Stimulated activated CD4-positive, alpha-beta T cell treated with anti-CD3 and anti-CD28 coated beads, Interleukin-15, amount 100 ng/mL, for 24 hours (primary cell): Measurements from ENCODE around the gene STAT4.
A peak's percentile ranks its signal among the peaks of the same experiment; 100 is the strongest.

Experiments
- DNase-seq: peaks from one replicate; pipeline ENCODE4 v3.0.0-alpha.2; 2020

The STAT4 gene

DNA sequence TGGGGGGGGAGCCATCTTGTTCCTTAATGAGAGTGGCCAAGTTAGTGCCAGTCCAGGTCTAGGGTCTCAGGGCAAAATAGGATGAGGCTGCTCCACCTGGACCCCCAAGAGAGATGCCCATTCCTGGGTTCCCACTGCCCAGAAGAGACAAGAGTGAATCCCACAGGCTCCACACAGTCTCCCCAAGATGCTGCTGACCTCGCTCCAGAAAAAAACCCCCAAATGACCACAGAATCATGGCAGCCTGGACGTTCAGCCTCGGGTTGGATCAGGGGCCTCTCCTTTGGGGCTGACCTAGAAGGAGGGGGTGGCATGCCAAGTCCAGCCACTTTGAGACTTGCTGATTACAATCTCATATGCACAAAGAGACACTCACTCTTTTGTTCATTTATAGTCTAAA is 161.9 kb downstream of the STAT4 start:
- no peak for DNase-seq

DNA sequence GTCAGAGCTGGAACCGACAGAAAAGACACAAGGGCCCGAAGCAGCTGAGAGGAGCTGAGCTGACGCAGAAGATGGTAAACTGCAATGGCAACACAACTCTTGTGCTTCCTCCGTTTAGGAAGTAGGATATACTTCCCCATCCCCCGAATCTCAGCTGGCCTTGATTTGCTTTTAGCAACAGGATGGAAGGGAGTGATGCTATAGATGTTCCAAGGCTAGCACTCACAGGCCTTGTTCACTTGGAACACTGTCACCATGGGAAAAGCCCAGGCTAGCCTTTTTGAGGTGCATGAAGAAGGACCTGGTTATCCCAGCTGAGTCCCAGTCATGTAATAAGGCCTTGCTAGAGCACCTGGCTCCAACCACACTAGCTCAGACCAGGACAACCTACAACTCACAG is 162.9 kb downstream of the STAT4 start:
- DNase-seq, result no peak

DNA sequence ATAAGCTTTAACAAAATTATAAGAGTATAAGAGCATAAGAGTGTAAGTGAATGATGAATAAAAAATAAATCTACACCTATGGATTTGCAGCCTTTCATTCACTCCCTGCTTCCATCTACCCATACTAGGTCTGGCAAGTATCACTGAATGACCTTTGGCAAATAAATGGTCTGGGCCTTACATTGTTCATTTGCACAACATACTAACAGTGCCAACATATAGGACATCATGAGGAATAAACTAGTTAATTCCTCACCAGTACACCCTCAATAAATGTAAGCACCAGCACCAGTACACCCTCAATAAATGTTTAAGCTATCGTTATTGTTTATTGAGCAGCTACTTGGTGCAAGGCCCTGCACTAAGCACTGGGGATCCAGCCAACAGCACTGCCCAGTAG is 163.7 kb downstream of the STAT4 start:
- no peak for DNase-seq

DNA sequence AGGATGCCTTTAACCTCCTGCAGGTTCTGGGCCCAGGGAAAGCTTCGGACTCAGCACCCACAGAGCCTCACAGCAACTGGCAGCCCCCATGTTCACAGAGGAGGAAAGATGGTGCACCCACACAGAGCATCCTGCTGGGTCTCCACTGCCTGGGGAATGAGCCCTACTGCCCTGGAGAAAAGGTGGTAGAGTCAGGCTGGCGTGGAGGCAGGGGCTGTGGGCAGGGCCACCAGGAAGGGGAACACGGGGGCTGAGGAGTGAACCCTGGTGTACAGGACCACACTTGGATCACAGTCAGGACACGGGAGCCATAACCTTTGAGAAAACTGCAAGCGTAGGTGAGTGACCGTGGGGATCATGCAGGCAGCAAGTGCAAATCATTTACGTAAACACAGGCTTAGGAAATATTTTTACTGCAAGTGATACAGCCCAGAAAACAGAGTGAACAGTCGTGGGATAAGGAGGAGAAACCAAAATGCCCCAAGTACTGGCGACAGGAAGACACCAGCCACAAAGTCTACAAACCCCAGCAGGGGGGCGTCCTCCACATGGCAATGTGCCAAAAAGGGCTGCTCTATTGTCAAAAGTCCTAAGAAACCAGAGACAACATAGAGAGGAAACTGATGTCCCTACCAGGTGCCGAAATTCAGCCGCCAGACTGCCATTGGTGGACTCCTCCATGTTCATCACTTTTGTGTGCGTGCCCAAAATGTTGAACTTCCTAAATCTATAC is 164.4 kb downstream of the STAT4 start:
- no peak for DNase-seq

DNA sequence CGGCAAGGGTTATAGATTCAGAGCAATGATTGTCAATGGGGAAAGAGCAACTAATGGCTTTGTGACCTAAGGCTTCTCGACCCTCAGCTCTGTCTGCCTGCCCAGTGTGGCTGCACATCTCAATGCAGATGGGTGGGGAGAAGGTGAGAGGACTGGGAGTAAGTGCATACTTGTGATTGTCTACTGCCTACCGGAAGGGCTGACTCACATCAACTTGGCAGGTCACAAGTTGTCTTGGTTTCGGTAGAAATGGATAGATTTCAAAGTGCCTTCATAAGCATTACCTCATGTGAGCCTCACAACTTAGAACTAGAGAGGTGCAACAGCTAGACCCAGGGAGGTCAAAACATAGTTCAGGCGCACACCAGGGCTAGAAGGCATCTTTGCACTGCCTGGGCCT is 166.2 kb downstream of the STAT4 start:
- peak; percentile 37 for DNase-seq

DNA sequence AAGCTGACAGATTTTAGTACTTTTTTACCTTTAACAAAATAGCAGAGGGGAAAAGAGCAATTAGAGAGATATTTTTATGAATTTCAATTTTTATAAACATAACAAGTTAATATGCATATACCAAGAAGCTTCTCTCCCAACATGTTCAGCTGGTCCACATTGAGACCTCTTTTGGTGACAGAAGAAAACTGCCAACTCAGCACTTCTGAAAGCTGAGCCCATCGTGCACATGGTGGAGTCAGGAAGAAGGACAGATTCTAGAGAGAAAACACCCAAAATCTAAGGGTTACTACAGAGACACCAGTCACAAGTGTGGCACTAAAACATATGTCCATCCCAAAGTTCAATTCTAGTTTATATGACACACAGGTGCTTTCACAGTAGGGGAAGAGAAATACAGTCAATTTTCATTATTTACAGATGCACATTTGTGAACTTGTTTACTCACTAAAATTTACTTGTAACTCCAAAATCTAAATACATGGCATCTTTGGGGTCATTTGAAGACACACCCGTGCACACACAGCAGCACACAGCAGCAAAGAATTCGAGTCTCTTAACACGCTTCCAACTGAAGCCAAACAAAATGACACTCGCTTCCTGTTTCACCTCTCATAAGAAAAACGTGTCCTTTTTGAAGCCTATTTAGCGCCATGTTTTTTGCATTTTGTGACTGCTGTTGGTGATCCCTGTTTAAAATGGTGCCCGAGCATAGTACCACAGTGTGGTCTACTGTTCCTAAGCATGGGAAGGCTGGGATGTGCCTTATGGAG is 168.3 kb downstream of the STAT4 start:
- no peak for DNase-seq

DNA sequence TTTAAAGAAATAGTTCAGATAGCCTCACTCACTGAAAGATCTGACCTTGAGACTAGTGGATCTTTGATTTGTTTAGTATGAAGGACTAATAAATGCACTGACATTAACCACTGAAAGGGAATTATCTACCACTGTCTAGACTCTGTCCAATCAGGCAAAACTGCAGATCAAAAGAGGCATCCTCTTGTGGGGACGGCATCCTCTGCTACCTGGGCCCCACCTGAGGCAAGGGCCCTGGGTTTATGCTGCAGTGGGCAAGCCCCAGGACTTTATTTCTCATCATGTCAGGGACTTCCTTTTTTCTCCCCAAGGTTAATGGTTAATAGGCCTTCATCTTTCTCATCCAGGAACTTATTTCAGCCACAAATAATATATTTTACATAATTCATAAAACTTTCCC is 169.1 kb downstream of the STAT4 start:
- DNase-seq, result no peak

DNA sequence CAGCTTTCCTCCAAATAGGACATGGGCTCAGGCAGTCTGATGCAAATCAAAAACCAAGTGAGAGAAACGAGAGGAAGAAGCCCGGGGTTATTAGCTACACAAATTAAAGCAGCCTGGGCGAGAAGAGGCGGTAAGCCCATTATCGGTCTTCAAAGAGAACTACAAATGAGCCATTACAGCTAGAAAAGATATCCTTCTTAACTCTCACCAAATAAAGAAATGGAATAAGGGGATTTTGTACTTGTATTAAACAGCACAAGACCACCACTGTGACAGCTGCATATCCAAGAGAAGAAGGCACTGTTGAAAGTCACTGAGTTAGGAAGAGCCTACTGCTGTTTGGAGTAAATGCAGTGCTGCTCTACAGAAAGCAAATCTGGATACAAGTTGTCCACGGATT is 169.5 kb downstream of the STAT4 start:
- DNase-seq, result no peak

DNA sequence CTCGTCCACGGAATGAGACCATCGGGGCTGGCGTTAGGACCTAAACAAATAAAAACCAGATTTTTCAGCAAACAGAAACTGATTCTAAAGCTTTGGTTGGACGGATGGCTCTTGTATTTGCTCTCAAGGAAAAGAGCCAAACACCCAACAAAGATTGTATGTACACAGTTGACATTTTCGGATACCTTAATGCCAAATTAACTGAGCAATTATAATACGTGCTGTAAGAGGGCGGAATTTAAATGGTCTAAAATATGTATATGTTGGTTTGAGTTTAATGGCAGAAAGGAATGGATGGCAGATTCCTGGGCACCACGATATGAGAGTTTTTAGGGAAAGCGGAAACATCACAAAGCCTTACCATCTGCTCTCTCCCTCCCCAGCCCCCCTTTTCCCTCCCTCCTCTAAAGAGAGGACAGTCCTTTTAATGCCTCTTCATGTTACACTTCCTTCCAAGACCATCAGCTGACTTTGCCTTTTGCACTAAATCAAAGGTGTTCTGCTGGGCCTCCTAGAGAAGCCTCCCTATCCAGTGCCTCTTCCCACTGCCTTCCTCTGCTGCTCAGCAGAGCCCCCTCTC is 170.1 kb downstream of the STAT4 start:
- no peak for DNase-seq

DNA sequence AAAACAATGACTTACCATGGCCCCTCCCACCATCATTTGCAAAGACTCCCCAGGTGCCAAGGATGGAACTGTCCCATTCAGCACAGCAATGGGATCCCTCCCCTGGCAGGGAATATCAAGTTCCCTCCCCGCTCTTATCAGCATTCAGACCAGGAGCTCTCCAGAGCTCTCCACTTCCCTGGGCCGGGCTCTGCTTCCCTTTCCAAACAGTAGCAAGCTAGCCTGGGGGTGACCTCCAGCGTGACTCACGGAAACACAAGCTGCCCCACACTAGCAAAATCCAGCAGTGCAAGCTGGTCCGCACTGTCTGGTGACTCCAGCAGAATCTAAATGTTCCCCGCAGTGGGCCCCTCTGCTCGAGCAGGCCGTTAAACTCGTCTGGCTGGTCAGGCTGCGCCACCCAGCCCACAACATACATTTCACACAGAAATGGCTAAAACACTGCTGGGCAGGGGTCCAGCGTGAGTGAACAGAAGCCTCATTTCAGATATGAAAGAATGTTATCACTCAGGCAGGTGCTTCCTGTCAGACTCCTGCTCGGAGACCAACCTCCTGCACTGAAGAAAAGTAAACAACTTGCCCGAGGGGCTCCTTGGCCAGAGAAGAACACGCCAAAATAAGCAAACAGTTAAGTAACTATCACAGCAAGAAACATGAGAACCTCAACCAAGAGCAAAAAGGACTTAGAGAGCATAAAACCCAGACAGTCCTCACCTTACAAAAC is 170.7 kb downstream of the STAT4 start:
- no peak for DNase-seq
